Measurements from ENCODE around the gene SPSB1.

The SPSB1 gene

DNA sequence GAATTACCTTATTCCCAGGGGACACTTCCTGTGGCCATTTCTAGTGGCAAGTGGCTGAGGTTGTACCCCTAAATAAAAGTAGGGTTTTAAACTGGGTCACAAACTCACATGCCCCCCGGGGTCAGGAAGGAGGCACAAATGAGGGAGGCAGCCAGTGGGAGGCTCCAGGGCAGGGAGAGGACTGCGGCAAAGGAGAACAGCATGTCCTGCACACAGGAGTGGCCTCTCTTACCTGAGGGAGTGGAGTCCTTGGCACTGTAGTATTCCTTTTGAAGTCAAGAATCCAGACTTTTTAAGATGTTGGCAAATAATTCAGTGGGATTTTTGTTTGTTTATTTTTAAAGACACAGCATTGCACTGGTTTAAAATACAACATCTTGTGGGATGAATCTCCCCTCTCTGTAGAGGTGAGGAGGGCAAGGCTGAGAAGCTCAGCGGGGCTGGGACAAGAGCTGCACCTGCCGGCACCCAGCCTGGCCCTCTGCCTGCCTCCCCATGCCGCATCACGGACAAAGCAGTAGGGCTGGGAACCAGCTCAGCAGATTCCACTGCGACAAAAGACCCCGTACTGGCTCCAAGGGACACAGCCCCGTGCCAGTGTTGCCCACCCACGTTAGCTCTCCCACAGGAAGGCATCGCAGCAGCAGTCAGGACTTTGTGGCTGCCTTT lies 22.2 kb downstream of the SPSB1 start:
- no peak overlapping the region for H3K4me3 ChIP-seq (ENCODE audit: low read length)
- DNase-seq (ENCODE audit: low read depth), result no peak
- TF ChIP-seq, protein P1, sequence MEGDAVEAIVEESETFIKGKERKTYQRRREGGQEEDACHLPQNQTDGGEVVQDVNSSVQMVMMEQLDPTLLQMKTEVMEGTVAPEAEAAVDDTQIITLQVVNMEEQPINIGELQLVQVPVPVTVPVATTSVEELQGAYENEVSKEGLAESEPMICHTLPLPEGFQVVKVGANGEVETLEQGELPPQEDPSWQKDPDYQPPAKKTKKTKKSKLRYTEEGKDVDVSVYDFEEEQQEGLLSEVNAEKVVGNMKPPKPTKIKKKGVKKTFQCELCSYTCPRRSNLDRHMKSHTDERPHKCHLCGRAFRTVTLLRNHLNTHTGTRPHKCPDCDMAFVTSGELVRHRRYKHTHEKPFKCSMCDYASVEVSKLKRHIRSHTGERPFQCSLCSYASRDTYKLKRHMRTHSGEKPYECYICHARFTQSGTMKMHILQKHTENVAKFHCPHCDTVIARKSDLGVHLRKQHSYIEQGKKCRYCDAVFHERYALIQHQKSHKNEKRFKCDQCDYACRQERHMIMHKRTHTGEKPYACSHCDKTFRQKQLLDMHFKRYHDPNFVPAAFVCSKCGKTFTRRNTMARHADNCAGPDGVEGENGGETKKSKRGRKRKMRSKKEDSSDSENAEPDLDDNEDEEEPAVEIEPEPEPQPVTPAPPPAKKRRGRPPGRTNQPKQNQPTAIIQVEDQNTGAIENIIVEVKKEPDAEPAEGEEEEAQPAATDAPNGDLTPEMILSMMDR (conservative IDR thresholded peaks at IDR 0.05; ENCODE audit: low read depth, low read length), result no peak

DNA sequence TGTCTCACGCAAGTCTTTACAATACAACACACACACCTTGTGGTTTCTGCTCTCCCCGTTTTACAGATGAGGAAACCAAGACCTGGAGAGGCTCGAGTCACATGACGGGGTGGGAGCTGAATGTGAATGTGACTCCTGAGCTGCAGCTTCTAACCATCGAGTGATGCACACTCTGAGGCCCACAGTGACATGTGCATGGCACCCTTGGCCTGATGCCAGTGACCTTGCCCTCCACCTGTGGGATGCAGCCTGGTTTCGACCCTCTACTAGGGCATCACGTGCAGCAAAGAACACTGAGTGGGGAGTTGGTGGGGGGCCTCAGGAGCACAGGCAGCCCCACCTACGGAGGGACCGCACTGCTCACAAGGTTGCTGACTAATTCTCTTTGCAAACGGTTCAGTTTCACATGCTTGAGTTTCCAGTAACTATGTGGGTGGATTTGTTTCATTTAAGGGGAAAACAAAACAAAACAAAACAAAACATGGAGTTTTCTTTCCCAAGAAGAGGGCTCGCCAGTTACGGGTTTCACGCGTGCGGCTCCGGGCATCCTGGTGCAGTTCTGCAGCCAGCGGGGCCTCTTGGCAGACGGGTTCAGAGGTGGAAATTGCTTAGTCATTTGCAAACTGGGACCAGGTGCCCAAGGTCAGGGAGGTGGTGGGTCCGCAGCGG lies 22.9 kb downstream of the SPSB1 start:
- no peak overlapping the region for H3K4me3 ChIP-seq (ENCODE audit: low read length)
- peak; percentile 72 for DNase-seq (ENCODE audit: low read depth)

DNA sequence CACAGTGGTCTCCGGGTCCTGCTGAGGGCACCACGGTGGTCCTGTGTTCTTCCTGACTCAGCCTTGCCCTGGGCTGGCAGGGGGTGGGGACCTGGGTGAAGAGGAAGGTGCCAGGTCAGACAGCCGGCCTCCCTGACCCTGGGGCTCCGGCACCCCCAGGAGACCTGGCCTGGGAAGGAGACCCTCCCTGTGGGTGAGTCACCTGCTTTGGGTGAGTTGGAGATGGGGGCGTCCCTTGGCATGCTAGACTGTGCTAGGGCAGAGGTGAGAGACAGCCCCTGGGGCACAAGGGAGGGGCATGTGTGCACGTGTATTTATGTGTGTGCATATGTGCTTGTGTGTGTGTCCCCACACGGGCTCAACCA lies 23.4 kb downstream of the SPSB1 start:
- H3K4me3 ChIP-seq (ENCODE audit: low read length), result no peak overlapping the region
- TF ChIP-seq, protein P1 (conservative IDR thresholded peaks at IDR 0.05; ENCODE audit: low read depth, low read length), result no peak
- DNase-seq (ENCODE audit: low read depth), result no peak

More for the DNA sequence above, 22.9 kb downstream of the SPSB1 start:
- TF ChIP-seq, protein P1 (conservative IDR thresholded peaks at IDR 0.05; ENCODE audit: low read depth, low read length), result no peak

DNA sequence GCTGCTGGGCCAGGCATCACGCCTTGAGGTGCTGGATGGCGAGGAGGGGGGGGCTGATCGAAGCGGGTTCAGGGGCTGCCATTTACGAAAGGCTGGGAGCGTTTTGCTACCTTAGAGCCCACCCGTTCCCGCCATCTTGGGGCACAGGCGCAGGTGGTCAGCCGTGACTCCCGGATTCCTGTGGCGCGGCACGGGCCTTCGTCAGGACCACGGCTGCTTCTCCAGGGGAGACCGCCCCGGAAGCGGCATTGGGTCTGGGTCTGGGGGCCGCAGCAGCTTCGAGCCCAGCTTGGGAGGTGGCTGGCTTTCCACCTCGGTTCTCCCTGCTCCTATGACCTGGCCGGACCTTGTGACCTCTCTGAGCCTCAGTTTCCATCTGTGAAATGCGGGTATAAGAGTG lies 23.8 kb downstream of the SPSB1 start:
- TF ChIP-seq, protein P1 (conservative IDR thresholded peaks at IDR 0.05; ENCODE audit: low read depth, low read length), result no peak
- H3K4me3 ChIP-seq (ENCODE audit: low read length), result no peak overlapping the region
- DNase-seq (ENCODE audit: low read depth), result no peak

DNA sequence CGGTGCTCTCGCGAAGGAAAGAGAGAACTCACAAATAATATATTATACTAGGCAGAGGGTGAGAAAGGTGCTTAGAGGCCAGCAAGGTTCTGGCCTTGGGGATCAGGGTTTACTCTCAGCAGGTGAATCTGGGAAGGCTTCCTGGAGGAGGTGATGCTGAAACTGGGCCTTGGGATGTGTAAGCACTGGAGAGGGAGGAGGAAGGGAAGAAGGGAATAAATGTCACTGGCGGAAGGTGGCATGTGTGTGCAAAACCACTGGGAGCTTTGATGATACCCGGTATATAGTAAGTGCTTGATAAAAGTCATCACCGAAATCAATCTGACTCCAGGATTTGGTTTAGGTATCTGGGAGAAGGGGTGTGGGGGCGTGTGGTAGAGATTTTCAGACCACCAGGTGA lies 24.4 kb downstream of the SPSB1 start:
- no peak for DNase-seq (ENCODE audit: low read depth)
- TF ChIP-seq, protein P1 (conservative IDR thresholded peaks at IDR 0.05; ENCODE audit: low read depth, low read length), result no peak
- H3K4me3 ChIP-seq (ENCODE audit: low read length), result no peak overlapping the region

DNA sequence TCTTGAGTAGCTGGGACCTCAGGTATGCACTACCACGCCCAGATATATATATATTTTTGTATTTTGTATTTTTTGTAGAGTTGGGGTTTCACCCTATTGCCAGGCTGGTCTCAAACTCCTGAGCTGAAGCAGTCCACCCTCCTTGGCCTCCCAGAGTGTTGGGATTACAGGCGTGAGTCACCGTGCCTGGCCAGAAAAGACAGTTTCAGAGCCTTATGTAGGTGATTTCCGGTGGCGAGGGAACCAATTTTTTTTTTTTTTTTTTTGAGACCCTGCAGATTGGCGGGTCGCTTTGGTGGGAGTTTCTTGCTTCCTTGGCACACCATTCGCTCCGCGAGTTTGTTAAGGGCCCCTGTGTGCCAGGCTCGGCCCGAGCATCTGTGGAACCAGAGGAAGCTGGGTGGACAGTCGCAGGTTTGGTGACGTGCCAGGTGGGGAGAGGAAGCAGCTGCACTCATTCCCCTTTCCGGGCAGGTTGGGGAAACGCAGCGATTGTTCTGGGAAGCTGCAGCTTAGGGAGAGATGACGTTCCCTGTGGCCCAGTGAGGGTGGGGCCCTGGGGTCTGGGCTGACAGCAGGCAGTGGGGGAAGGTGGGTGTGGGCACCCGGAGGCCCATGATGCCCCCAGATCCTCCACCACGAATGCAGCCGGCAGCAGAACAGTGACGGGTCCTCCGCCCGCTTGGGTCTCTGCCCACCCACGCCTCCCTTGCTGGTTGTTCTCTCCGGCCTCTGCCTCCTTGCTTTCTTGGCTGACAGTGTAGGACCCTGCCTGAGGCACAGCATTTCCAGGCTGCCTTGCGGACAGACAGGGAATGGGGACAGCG lies 25.1 kb downstream of the SPSB1 start:
- H3K4me3 ChIP-seq (ENCODE audit: low read length), result no peak overlapping the region
- TF ChIP-seq, protein P1 (conservative IDR thresholded peaks at IDR 0.05; ENCODE audit: low read depth, low read length), result no peak
- no peak for DNase-seq (ENCODE audit: low read depth)
